Thyroid gland (tissue), 4 donors: ENCODE data around the gene PAFAH1B1.

Experiments used
- POLR2A ChIP-seq, 2 donors: fragments of 450-650 bp; IDR thresholded peaks; one replicate each; pipeline ENCODE4 v1.6.1; 2017; ENCODE audit warnings: antibody characterized with exemption in 2 of 2, mild to moderate bottlenecking in 2 of 2, moderate library complexity in 1 of 2
- TF ChIP-seq, protein P1 (sequence below), 6 experiments: fragments of 200-600 bp in 3 of 6; fragments of 450-650 bp in 3 of 6; sonication (generic) in 3 of 6; IDR thresholded peaks; one replicate each; pipeline ENCODE4 v1.5.1; 2016 to 2019; ENCODE audit warnings: antibody characterized with exemption in 6 of 6, mild to moderate bottlenecking in 2 of 6, inconsistent platforms in 1 of 6, moderate library complexity in 1 of 6

GRCh38 chr17:2615882-2616281 is 22.4 kb downstream of the PAFAH1B1 start:
- TF ChIP-seq, protein P1, sequence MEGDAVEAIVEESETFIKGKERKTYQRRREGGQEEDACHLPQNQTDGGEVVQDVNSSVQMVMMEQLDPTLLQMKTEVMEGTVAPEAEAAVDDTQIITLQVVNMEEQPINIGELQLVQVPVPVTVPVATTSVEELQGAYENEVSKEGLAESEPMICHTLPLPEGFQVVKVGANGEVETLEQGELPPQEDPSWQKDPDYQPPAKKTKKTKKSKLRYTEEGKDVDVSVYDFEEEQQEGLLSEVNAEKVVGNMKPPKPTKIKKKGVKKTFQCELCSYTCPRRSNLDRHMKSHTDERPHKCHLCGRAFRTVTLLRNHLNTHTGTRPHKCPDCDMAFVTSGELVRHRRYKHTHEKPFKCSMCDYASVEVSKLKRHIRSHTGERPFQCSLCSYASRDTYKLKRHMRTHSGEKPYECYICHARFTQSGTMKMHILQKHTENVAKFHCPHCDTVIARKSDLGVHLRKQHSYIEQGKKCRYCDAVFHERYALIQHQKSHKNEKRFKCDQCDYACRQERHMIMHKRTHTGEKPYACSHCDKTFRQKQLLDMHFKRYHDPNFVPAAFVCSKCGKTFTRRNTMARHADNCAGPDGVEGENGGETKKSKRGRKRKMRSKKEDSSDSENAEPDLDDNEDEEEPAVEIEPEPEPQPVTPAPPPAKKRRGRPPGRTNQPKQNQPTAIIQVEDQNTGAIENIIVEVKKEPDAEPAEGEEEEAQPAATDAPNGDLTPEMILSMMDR (IDR thresholded peaks at IDR 0.05), result no peak
- TF ChIP-seq POLR2A (IDR thresholded peaks at IDR 0.05), result no peak
